ENCODE measurements around the gene PTPN4. TPM values are rescaled to one million over a fixed set of nuclear protein-coding genes. Genes with fewer than 3 reads are reported as not detected.

PTPN4 gene
- total and polyA plus RNA-seq, 2 donors (not counting 1 experiment from before 2014, with no cell fraction given) = 5.3 to 22.3 TPM

GRCh38 chr2:119784876-119785275 lies 25.2 kb downstream of the PTPN4 start:
- Histone ChIP-seq H2AFZ (ENCODE audit: low read length) (no peak overlapping the region), H3K79me2 (ENCODE audit: control insufficient read depth, insufficient read depth, low read length) (no peaks in the 10 kb centered on the region), H3K4me2 (ENCODE audit: extremely low read depth, insufficient read depth, low read length) (no peak overlapping the region), H3K36me3 (ENCODE audit: control insufficient read depth, insufficient read depth, low read length) (no peaks in the 10 kb centered on the region), H3K4me3 (replicated peaks in 1 of 4; ENCODE audit: control extremely low read depth in 1 of 4, insufficient read depth in 1 of 4, low read depth in 3 of 4, low read length in 4 of 4) (no peak overlapping the region), H3K27ac (ENCODE audit: insufficient read depth, low read length) (no peak overlapping the region), H3K9ac (ENCODE audit: insufficient read depth, low read length) (no peak overlapping the region), H3K27me3 (ENCODE audit: control insufficient read depth, insufficient read depth, low read length) (no peaks in the 10 kb centered on the region), H3K4me1 (ENCODE audit: control insufficient read depth, extremely low read depth, insufficient read depth, low read length) (no peaks in the 10 kb centered on the region), H3K9me3 (ENCODE audit: control insufficient read depth, insufficient read depth, low read depth, low read length) (no peaks in the 10 kb centered on the region), H4K20me1 (ENCODE audit: control insufficient read depth, extremely low read depth, insufficient read depth, low read length) (no peaks in the 10 kb centered on the region)
- TF ChIP-seq EZH2 (IDR thresholded peaks at IDR 0.05; ENCODE audit: low read length, missing control alignments) = no peak
- DNase-seq (ENCODE audit: low read depth in 2 of 2) = no peak

DNA sequence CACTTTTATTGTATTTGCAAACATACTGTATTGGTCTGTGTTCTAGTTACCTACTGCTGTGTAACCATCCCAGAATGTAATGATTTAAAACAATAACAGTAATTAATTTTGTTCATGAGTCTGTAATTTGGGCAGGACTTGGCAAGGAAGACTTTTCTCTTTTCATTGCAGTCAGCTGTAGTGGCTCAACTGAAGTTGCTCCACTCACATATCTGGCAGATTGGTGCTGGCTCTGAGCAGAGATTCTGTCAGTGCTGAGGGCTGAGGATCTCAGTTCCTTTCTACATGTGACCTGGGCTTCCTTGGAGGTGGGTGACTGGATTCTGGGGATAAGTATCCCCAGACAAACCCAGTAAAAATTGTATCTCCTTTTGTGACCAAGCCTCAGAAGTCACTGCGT lies 26.6 kb downstream of the PTPN4 start:
- Histone ChIP-seq H3K4me2 (ENCODE audit: extremely low read depth, insufficient read depth, low read length) (no peak overlapping the region), H3K79me2 (ENCODE audit: control insufficient read depth, insufficient read depth, low read length) (no peaks in the 10 kb centered on the region), H3K27me3 (ENCODE audit: control insufficient read depth, insufficient read depth, low read length) (no peaks in the 10 kb centered on the region), H3K36me3 (ENCODE audit: control insufficient read depth, insufficient read depth, low read length) (no peaks in the 10 kb centered on the region), H3K9ac (ENCODE audit: insufficient read depth, low read length) (no peak overlapping the region), H3K27ac (ENCODE audit: insufficient read depth, low read length) (no peak overlapping the region), H3K4me1 (ENCODE audit: control insufficient read depth, extremely low read depth, insufficient read depth, low read length) (no peaks in the 10 kb centered on the region), H4K20me1 (ENCODE audit: control insufficient read depth, extremely low read depth, insufficient read depth, low read length) (no peaks in the 10 kb centered on the region), H3K4me3 (replicated peaks in 1 of 4; ENCODE audit: control extremely low read depth in 1 of 4, insufficient read depth in 1 of 4, low read depth in 3 of 4, low read length in 4 of 4) (no peak overlapping the region), H3K9me3 (ENCODE audit: control insufficient read depth, insufficient read depth, low read depth, low read length) (no peaks in the 10 kb centered on the region), H2AFZ (ENCODE audit: low read length) (no peak overlapping the region)
- DNase-seq (ENCODE audit: low read depth in 2 of 2) = peak in 1 of 2 donors; percentile 15
- no peak for TF ChIP-seq EZH2 (IDR thresholded peaks at IDR 0.05; ENCODE audit: low read length, missing control alignments)
- TF ChIP-seq, protein P1, sequence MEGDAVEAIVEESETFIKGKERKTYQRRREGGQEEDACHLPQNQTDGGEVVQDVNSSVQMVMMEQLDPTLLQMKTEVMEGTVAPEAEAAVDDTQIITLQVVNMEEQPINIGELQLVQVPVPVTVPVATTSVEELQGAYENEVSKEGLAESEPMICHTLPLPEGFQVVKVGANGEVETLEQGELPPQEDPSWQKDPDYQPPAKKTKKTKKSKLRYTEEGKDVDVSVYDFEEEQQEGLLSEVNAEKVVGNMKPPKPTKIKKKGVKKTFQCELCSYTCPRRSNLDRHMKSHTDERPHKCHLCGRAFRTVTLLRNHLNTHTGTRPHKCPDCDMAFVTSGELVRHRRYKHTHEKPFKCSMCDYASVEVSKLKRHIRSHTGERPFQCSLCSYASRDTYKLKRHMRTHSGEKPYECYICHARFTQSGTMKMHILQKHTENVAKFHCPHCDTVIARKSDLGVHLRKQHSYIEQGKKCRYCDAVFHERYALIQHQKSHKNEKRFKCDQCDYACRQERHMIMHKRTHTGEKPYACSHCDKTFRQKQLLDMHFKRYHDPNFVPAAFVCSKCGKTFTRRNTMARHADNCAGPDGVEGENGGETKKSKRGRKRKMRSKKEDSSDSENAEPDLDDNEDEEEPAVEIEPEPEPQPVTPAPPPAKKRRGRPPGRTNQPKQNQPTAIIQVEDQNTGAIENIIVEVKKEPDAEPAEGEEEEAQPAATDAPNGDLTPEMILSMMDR (conservative IDR thresholded peaks at IDR 0.05 in 1 of 2, IDR thresholded peaks at IDR 0.05 in 1 of 2; ENCODE audit: low read depth in 1 of 2, low read length in 2 of 2) = no peak

DNA sequence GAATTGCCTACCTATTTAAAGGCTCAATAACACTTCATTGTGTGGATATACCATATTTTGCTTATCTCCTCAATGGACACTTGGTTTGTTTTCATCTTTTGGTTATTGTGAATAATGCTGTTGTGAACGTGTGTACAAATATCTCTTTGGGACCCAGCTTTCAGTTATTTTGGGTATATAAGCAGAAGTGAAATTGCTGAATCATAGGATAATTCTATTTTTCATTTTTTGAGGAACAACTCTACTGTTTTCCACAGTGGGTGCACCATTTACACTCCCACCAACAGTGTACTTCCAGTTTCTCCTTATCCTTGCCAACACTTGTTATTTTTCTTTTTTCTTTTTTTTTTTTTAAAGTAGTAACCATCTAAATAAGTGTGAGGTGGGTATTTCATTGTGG lies 29.0 kb downstream of the PTPN4 start:
- Histone ChIP-seq H3K27me3 (ENCODE audit: control insufficient read depth, insufficient read depth, low read length) (no peaks in the 10 kb centered on the region), H3K79me2 (ENCODE audit: control insufficient read depth, insufficient read depth, low read length) (no peaks in the 10 kb centered on the region)
- no peak for DNase-seq (ENCODE audit: low read depth in 2 of 2)

More for the DNA sequence above, 29.0 kb downstream of the PTPN4 start:
- Histone ChIP-seq H3K9me3 (ENCODE audit: control insufficient read depth, insufficient read depth, low read depth, low read length) (no peaks in the 10 kb centered on the region), H3K36me3 (ENCODE audit: control insufficient read depth, insufficient read depth, low read length) (no peaks in the 10 kb centered on the region), H2AFZ (ENCODE audit: low read length) (no peak overlapping the region), H3K27ac (ENCODE audit: insufficient read depth, low read length) (no peak overlapping the region), H3K4me3 (replicated peaks in 1 of 4; ENCODE audit: control extremely low read depth in 1 of 4, insufficient read depth in 1 of 4, low read depth in 3 of 4, low read length in 4 of 4) (no peak overlapping the region), H3K4me1 (ENCODE audit: control insufficient read depth, extremely low read depth, insufficient read depth, low read length) (no peaks in the 10 kb centered on the region), H4K20me1 (ENCODE audit: control insufficient read depth, extremely low read depth, insufficient read depth, low read length) (no peaks in the 10 kb centered on the region), H3K4me2 (ENCODE audit: extremely low read depth, insufficient read depth, low read length) (no peak overlapping the region), H3K9ac (ENCODE audit: insufficient read depth, low read length) (no peak overlapping the region)
- TF ChIP-seq EZH2 (IDR thresholded peaks at IDR 0.05; ENCODE audit: low read length, missing control alignments) = no peak
- TF ChIP-seq, protein P1 (conservative IDR thresholded peaks at IDR 0.05 in 1 of 2, IDR thresholded peaks at IDR 0.05 in 1 of 2; ENCODE audit: low read depth in 1 of 2, low read length in 2 of 2) = no peak
